ENCODE data around the gene SDHAF2. TPM values are rescaled to one million over a fixed set of nuclear protein-coding genes. Genes with fewer than 3 reads are reported as not detected.

Gene SDHAF2
- total and polyA plus RNA-seq, 2 of the 4 experiments (the other 2 are of a cell fraction): 50.4 to 91.1 TPM

- no peak overlapping the region for H4K8ac ChIP-seq (ENCODE audit: low read depth in 2 of 2, low read length in 2 of 2)
- no peak overlapping the region for H2AK9ac ChIP-seq (replicated peaks; ENCODE audit: low read depth, low read length, poor library complexity)
- no peak for ATAC-seq (ENCODE audit: low read depth)
- intact Hi-C loops (cut with micrococcal nuclease) (no loop called here), in situ Hi-C loops (cut with MboI; ENCODE audit: low sequenced_read_pairs) (no loop called here), dilution Hi-C loops (cut with HindIII; ENCODE audit: low sequenced_read_pairs, unreplicated experiment) (no loop called here)
- no peak overlapping the region for H2BK20ac ChIP-seq (ENCODE audit: low read depth, low read length)
- no peak for DNase-seq
- no peak overlapping the region for H3K23ac ChIP-seq (ENCODE audit: low read depth, low read length)
- H3K9me1 ChIP-seq (ENCODE audit: insufficient read depth, low read length): 0 out of 2 replicates have a peak, but pooled peaks cover 4% of the 10 kb centered on the region
- no peaks in the 10 kb centered on the region for H3K79me1 ChIP-seq (ENCODE audit: low read depth in 1 of 2, low read length in 2 of 2)
- H3K14ac ChIP-seq (replicated peaks; ENCODE audit: low read depth, low read length): no peak overlapping the region
- no peak overlapping the region for H3K4ac ChIP-seq (ENCODE audit: low read depth, low read length)
- H2AFZ ChIP-seq (replicated peaks; ENCODE audit: low read length, poor library complexity): no peak overlapping the region
- no peak overlapping the region for H4K5ac ChIP-seq (ENCODE audit: low read depth, low read length)
- H3K36me3 ChIP-seq (ENCODE audit: control insufficient read depth, insufficient read depth, low read length): no peaks in the 10 kb centered on the region
- no peak overlapping the region for H3K56ac ChIP-seq (ENCODE audit: extremely low read depth, insufficient read depth, low read length)
- no TSS peak for BruUV-seq (replicated peaks)
- H3K27me3 ChIP-seq (ENCODE audit: control insufficient read depth, insufficient read depth, low read length): peaks cover 19% of the 10 kb centered on the region; the same call in 1 of the 2 replicates
- ChIA-PET POLR2A (ENCODE audit: unreplicated experiment) (no interaction called here), CTCF (interaction anchor here (1.1 kb wide), 1 partner anchor 32 kb away, joined by 3 read pairs; no protein-coding TSS in a partner anchor)
- TF ChIP-seq CHD1 (IDR thresholded peaks at IDR 0.05; ENCODE audit: low read depth, low read length): no peak
- no peak for TF ChIP-seq MAZ (IDR thresholded peaks at IDR 0.05; ENCODE audit: borderline replicate concordance, low read depth, low read length)
- no peak for TF ChIP-seq RAD21 (IDR thresholded peaks at IDR 0.05; ENCODE audit: low read length)
- no peak for TF ChIP-seq SMC3 (IDR thresholded peaks at IDR 0.05; ENCODE audit: low read depth, low read length)
- TF ChIP-seq USF2 (IDR thresholded peaks at IDR 0.05; ENCODE audit: low read depth, low read length): no peak
- TF ChIP-seq RFX5 (IDR thresholded peaks at IDR 0.05; ENCODE audit: low read depth, low read length): no peak
- H2AK5ac ChIP-seq (ENCODE audit: low read depth, low read length): no peak overlapping the region
- no peak overlapping the region for H2BK120ac ChIP-seq (ENCODE audit: low read depth, low read length)
- no peak overlapping the region for H4K91ac ChIP-seq (ENCODE audit: insufficient read depth, low read depth, low read length)
- no peak overlapping the region for H3K27ac ChIP-seq (ENCODE audit: insufficient read depth, low read length)
- no peaks in the 10 kb centered on the region for H3K9me3 ChIP-seq (ENCODE audit: control insufficient read depth, insufficient read depth, low read length)
- no peak overlapping the region for H3K9ac ChIP-seq (ENCODE audit: low read depth, low read length)
- H3K4me1 ChIP-seq (ENCODE audit: control insufficient read depth, insufficient read depth, low read length): peaks cover 15% of the 10 kb centered on the region
- H4K20me1 ChIP-seq (ENCODE audit: insufficient read depth, low read length): no peaks in the 10 kb centered on the region
- H3K4me2 ChIP-seq (ENCODE audit: low read depth, low read length): no peak overlapping the region
- H3K4me3 ChIP-seq (ENCODE audit: insufficient read depth, low read depth, low read length): no peak overlapping the region
- no peak overlapping the region for H2BK15ac ChIP-seq (ENCODE audit: low read depth, low read length)
- no peak overlapping the region for H3K18ac ChIP-seq (ENCODE audit: low read depth, low read length)
- no peak overlapping the region for H2BK5ac ChIP-seq (ENCODE audit: low read depth, low read length, poor library complexity, severe bottlenecking)
- no CpG with 5 or more reads among the region's 11 CpGs for WGBS, 2 experiments (ENCODE audit: extremely low coverage in 2 of 2, insufficient read length in 1 of 2)
Measured at GRCh38 chr11:61485080-61485479, 55.2 kb downstream of the SDHAF2 start.
